Loucy (cell line): ENCODE data around the gene BEST4.

Experiments used
- H2AFZ ChIP-seq: fragments of 200-600 bp; sonication (generic); 2 replicates; pipeline ENCODE4 v1.6.0; 2016; ENCODE audit warnings: antibody characterized with exemption, mild to moderate bottlenecking, low read length, moderate library complexity
- H3F3A ChIP-seq: fragments of 200-600 bp; 2 replicates; pipeline ENCODE4 v1.6.0; 2016; ENCODE audit warnings: antibody characterized with exemption, low read depth, mild to moderate bottlenecking
- H3K27me3 ChIP-seq: fragments of 200-600 bp; sonication (generic); 2 replicates; pipeline ENCODE4 v1.6.1; 2014; ENCODE audit warnings: low read length, mild to moderate bottlenecking; ENCODE audit not compliant: insufficient read depth, poor library complexity, severe bottlenecking
- H3K36me3 ChIP-seq: fragments of 200-600 bp; sonication (generic); 2 replicates; pipeline ENCODE4 v1.6.1; 2016; ENCODE audit warnings: low read length; ENCODE audit not compliant: insufficient read depth
- H3K4me1 ChIP-seq: fragments of 200-600 bp; sonication (generic); 2 replicates; pipeline ENCODE4 v1.5.1; 2014; ENCODE audit warnings: low read length, mild to moderate bottlenecking; ENCODE audit not compliant: insufficient read depth, poor library complexity, severe bottlenecking
- H3K4me2 ChIP-seq: fragments of 200-600 bp; sonication (generic); 2 replicates; pipeline ENCODE4 v1.6.0; 2014; ENCODE audit warnings: antibody characterized with exemption, low read length, low read depth, mild to moderate bottlenecking; ENCODE audit not compliant: poor library complexity, severe bottlenecking
- H3K4me3 ChIP-seq: fragments of 200-600 bp; sonication (generic); 2 replicates; pipeline ENCODE4 v1.5.1; 2014; ENCODE audit warnings: low read length, mild to moderate bottlenecking, mixed read lengths; ENCODE audit not compliant: poor library complexity, severe bottlenecking
- H3K79me2 ChIP-seq: fragments of 200-600 bp; sonication (generic); 2 replicates; pipeline ENCODE4 v1.6.1; 2014; ENCODE audit warnings: low read length; ENCODE audit not compliant: insufficient read depth
- H3K9ac ChIP-seq: fragments of 200-600 bp; sonication (generic); 2 replicates; pipeline ENCODE4 v1.6.0; 2014; ENCODE audit warnings: mild to moderate bottlenecking, low read depth, low read length, moderate library complexity; ENCODE audit not compliant: poor library complexity, severe bottlenecking
- H3K9me2 ChIP-seq: fragments of 200-600 bp; sonication (generic); replicated peaks from 2 replicates; pipeline ENCODE4 v1.6.1; 2016; ENCODE audit warnings: low read depth, low read length, mixed read lengths
- H3K9me3 ChIP-seq: fragments of 200-600 bp; sonication (generic); 2 replicates; pipeline ENCODE4 v1.6.1; 2014; ENCODE audit warnings: mild to moderate bottlenecking, antibody characterized with exemption, low read length, low read depth; ENCODE audit not compliant: insufficient read depth
- H4K20me1 ChIP-seq: fragments of 200-600 bp; sonication (generic); 2 replicates; pipeline ENCODE4 v1.6.0; 2014; ENCODE audit warnings: antibody characterized with exemption, low read length, mild to moderate bottlenecking; ENCODE audit not compliant: insufficient read depth, poor library complexity, severe bottlenecking
- CTCF ChIP-seq: fragments of 200-600 bp; sonication (generic); conservative IDR thresholded peaks from 2 replicates; pipeline ENCODE4 v1.5.1; 2014; ENCODE audit warnings: mild to moderate bottlenecking, antibody characterized with exemption, low read length
- EZH2phosphoT487 ChIP-seq: fragments of 200-600 bp; IDR thresholded peaks from 2 replicates; pipeline ENCODE4 v1.6.1; 2018; ENCODE audit warnings: antibody characterized with exemption, mild to moderate bottlenecking, moderate library complexity, borderline replicate concordance

BEST4 gene

GRCh38 chr1:44807364-44808062, 19.5 kb upstream of the BEST4 start:
- H3K9me2 ChIP-seq, result no peaks in the 10 kb centered on the region
- H3K4me2 ChIP-seq, result no peak overlapping the region
- H3K36me3 ChIP-seq, result no peaks in the 10 kb centered on the region
- H3K9ac ChIP-seq, result peak overlapping the region; percentile 60
- no peak overlapping the region for H3K4me3 ChIP-seq
- no peak overlapping the region for H2AFZ ChIP-seq
- H3K9me3 ChIP-seq, result no peaks in the 10 kb centered on the region
- no peak for TF ChIP-seq CTCF
- no peak for TF ChIP-seq EZH2phosphoT487
- H3K4me1 ChIP-seq, result peaks cover 25% of the 10 kb centered on the region
- H3K27me3 ChIP-seq, result no peaks in the 10 kb centered on the region
- H3F3A ChIP-seq, result no peaks in the 10 kb centered on the region
- no peaks in the 10 kb centered on the region for H3K79me2 ChIP-seq
- no peaks in the 10 kb centered on the region for H4K20me1 ChIP-seq

DNA sequence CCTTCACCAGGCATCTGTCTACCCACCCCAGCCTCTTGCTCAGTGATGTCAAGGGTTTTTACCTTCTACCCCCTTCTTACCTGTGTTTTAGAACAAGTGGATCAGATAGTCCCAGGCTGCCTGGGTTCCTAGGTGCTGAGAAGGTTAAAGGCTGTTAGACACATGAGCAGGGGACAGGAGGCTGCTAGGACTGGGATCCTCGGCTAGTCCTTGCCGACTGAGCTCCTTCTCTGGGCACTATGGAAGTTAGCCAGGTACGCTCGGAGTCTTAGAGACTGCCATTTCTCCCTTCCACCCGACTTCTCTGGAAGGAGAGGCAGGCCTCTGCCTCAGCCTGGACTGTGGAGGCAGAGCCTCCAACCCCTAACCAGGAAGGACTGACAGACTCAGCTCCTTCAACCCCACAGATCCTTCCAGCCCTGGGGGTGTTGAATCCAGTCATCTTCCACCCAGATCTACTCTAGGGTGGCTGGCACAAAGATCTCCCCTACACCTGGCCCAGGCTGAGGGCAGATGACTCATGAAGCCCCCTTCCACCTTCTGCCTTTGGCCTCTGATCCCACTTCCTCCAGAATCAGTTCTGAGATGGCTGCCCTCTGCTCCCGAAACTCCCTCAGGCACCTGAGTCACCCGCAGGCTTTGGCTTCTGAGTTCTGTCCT, 18.9 kb upstream of the BEST4 start, which contains the start of gene DYNLT4:
Gene DYNLT4 (minus strand): TSS at position 648 of the 660 bp plus-strand sequence. CDS start 683 bp downstream, outside the sequence.
- TF ChIP-seq CTCF, result no peak
- TF ChIP-seq EZH2phosphoT487, result no peak
- no peaks in the 10 kb centered on the region for H3K36me3 ChIP-seq
- H3K4me3 ChIP-seq, result no peak within 1 kb of the TSS
- H3K9me2 ChIP-seq, result no peaks in the 10 kb centered on the region
- no peak within 1 kb of the TSS for H3K4me2 ChIP-seq
- H2AFZ ChIP-seq, result no peak within 1 kb of the TSS
- no peaks in the 10 kb centered on the region for H3K27me3 ChIP-seq
- peak within 1 kb of the TSS; percentile 60 for H3K9ac ChIP-seq
- no peaks in the 10 kb centered on the region for H3K79me2 ChIP-seq
- peaks cover 25% of the 10 kb centered on the region for H3K4me1 ChIP-seq
- no peaks in the 10 kb centered on the region for H3K9me3 ChIP-seq
- no peaks in the 10 kb centered on the region for H4K20me1 ChIP-seq
- no peaks in the 10 kb centered on the region for H3F3A ChIP-seq

GRCh38 chr1:44806025-44806703, 18.2 kb upstream of the BEST4 start:
- no peak overlapping the region for H2AFZ ChIP-seq
- peaks cover 25% of the 10 kb centered on the region for H3K4me1 ChIP-seq
- no peaks in the 10 kb centered on the region for H3K9me2 ChIP-seq
- no peak overlapping the region for H3K4me2 ChIP-seq
- H3K79me2 ChIP-seq, result no peaks in the 10 kb centered on the region
- H3K9me3 ChIP-seq, result no peaks in the 10 kb centered on the region
- H3K27me3 ChIP-seq, result no peaks in the 10 kb centered on the region
- H4K20me1 ChIP-seq, result no peaks in the 10 kb centered on the region
- H3K36me3 ChIP-seq, result no peaks in the 10 kb centered on the region
- no peak for TF ChIP-seq EZH2phosphoT487
- no peak for TF ChIP-seq CTCF
- no peaks in the 10 kb centered on the region for H3F3A ChIP-seq
- no peak overlapping the region for H3K9ac ChIP-seq
- H3K4me3 ChIP-seq, result no peak overlapping the region
